A549 treated with dexamethasone at 1 μM for 4 hours (cell line): Measurements from ENCODE around the gene SLCO4A1. TPM values are rescaled to one million over a fixed set of nuclear protein-coding genes. Genes with fewer than 3 reads are reported as not detected.

Experiments used
- total RNA-seq: library from RNA; stranded (reverse); fragments of 200-300 nt; extraction: Qiagen RNA extraction; gene quantifications from 5 replicates; pipeline ENCODE4 v1.2.3, GENCODE V29; 2022

Gene SLCO4A1
- 10.3 to 16.8 TPM (median 15.7 TPM) in 5 replicates for total RNA-seq

GRCh38 chr20:62642051-62642665 is at the start of gene SLCO4A1:
SLCO4A1 (plus strand) TSS chr20:62642503; CDS start chr20:62656455, 13,952 bp downstream.

DNA sequence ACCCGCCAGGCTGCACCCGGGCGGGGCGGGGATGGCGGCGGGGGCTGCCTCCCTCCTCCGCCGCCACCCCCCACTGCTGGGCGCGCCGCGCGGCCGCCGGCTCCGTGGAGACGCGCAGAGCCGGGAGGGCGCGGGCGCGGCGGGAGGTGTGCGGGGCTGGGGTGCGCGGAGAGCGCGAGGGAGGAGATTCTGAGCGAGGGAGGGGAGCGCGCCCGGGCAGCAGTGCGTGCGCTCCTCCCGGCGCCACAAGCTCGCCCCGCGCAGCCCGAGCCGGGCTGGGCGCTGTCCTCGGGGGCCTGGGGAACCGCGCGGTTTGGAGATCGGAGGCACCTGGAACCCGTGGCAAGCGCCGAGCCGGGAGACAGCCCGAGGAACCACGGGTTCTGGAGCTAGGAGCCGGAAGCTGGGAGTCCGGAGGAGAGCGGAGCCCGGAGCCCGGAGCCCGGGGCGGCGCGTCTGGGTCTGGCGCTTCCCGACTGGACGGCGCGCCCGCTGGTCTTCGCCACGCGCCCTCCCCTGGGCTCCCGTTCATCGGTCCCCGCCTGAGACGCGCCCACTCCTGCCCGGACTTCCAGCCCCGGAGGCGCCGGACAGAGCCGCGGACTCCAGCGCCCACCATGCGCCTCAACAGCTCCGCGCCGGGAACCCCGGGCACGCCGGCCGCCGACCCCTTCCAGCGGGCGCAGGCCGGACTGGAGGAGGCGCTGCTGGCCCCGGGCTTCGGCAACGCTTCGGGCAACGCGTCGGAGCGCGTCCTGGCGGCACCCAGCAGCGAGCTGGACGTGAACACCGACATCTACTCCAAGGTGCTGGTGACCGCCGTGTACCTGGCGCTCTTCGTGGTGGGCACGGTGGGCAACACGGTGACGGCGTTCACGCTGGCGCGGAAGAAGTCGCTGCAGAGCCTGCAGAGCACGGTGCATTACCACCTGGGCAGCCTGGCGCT is 66.6 kb downstream of the SLCO4A1 start, which contains the start of gene NTSR1:
TSS of gene NTSR1 (plus strand) at position 246 of the 946 bp plus-strand sequence. CDS start at position 618, 372 bp downstream.

Other genes starting within 250 kb of the SLCO4A1 start
- gene CABLES2, start 235.2 kb upstream of the SLCO4A1 start, total RNA-seq: 4.7 to 7.2 TPM (median 6.5 TPM) in 5 replicates
- gene RBBP8NL, start 215.0 kb upstream of the SLCO4A1 start, total RNA-seq: 1.0 to 2.1 TPM (median 1.2 TPM) in 5 replicates
- 0.45 to 0.86 TPM (median 0.75 TPM) in 5 replicates for gene GATA5, start 166.5 kb upstream of the SLCO4A1 start, total RNA-seq
- 0.03 to 0.14 TPM (median 0.07 TPM) in 5 replicates for gene NTSR1, start 66.3 kb downstream of the SLCO4A1 start, total RNA-seq
- 19.6 to 22.7 TPM (median 22.3 TPM) in 5 replicates for gene MRGBP, start 154.0 kb downstream of the SLCO4A1 start, total RNA-seq
- gene OGFR, start 162.3 kb downstream of the SLCO4A1 start, total RNA-seq: 37.7 to 49.8 TPM (median 42.9 TPM) in 5 replicates
- 0.41 to 0.74 TPM (median 0.60 TPM) in 5 replicates for gene COL9A3, start 174.5 kb downstream of the SLCO4A1 start, total RNA-seq
- 3.6 to 4.3 TPM (median 3.8 TPM) in 5 replicates for gene TCFL5, start 219.3 kb downstream of the SLCO4A1 start, total RNA-seq